BLaER1 treated with 17β-estradiol and CSF1 and Interleukin-3, amounts not matched to agents 10 nM and 100 nM (cell line): Measurements from ENCODE around the gene OBSCN.

Experiments used
- H3K27ac ChIP-seq, 11 experiments: shearing (Covaris generic); formaldehyde crosslinking; 2 replicates each; pipeline ENCODE4 v1.8.1; 2022
- H3K27me3 ChIP-seq, 11 experiments: shearing (Covaris generic); formaldehyde crosslinking; 2 replicates each; pipeline ENCODE4 v1.8.1; 2022
- H3K36me3 ChIP-seq, 11 experiments: shearing (Covaris generic); formaldehyde crosslinking; 2 replicates each; pipeline ENCODE4 v1.8.1; 2022
- H3K4me1 ChIP-seq, 10 experiments: shearing (Covaris generic); formaldehyde crosslinking; 2 replicates each; pipeline ENCODE4 v1.8.1; 2022
- H3K4me2 ChIP-seq, 11 experiments: shearing (Covaris generic); formaldehyde crosslinking; 2 replicates each; pipeline ENCODE4 v1.8.1; 2022
- H3K4me3 ChIP-seq, 10 experiments: shearing (Covaris generic); formaldehyde crosslinking; 2 replicates each; pipeline ENCODE4 v1.8.1; 2022
- H3K9ac ChIP-seq, 11 experiments: shearing (Covaris generic); formaldehyde crosslinking; 2 replicates each; pipeline ENCODE4 v1.8.1; 2022
- H3K9me3 ChIP-seq, 11 experiments: shearing (Covaris generic); formaldehyde crosslinking; replicated peaks in 1 of 11; 2 replicates each; pipeline ENCODE4 v1.8.1; 2022
- H4K20me1 ChIP-seq, 11 experiments: shearing (Covaris generic); formaldehyde crosslinking; 2 replicates each; pipeline ENCODE4 v1.8.1; 2022
- Cebpa-rat ChIP-seq, 11 experiments: shearing (Covaris generic); IDR thresholded peaks; 2 replicates each; pipeline ENCODE4 v1.8.1; 2022

Gene OBSCN

DNA sequence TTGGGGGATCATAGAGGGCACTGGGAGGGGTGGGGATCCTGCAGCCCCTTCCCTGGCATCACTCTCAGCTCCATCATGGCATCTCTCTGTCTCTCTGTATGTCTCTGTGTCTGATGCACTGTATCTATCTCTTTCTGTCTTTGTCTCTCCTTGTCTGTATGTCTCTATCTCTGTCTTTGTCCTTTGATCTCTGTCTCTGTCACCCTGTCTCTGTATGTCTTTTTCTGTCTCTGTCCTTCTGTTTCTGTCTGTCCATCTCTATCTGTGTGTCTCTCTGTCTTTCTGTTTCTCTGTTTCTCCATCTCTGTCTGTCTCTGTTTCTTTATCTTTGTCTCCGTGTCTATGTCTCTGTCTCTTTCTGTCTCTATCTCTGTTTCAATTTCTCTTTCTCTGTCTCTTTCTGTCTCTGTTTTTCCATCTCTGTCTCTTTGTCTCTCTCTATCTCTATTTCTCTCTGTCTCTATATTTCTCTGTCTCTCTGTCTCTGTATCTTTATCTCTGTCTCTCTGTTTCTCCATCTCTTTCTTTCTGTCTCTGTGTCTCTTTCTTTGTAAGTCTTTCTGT is 142.4 kb downstream of the OBSCN start:
- no peak overlapping the region for H3K4me3 ChIP-seq
- H4K20me1 ChIP-seq = peaks cover 0 to 12% (median 0%) of the 10 kb centered on the region in 11 experiments; a peak in 4 of 22 replicates
- H3K36me3 ChIP-seq = peaks cover 0 to 16% (median 0%) of the 10 kb centered on the region in 11 experiments; a peak in 2 of 22 replicates
- no peak overlapping the region for H3K9ac ChIP-seq
- peaks cover 0 to 1% (median 0%) of the 10 kb centered on the region in 11 experiments; a peak in 2 of 22 replicates for H3K9me3 ChIP-seq
- H3K4me2 ChIP-seq = no peak overlapping the region
- H3K4me1 ChIP-seq = no peaks in the 10 kb centered on the region
- TF ChIP-seq Cebpa-rat (IDR thresholded peaks at IDR 0.05) = no peak
- no peaks in the 10 kb centered on the region for H3K27me3 ChIP-seq
- no peak overlapping the region for H3K27ac ChIP-seq

- Histone ChIP-seq H4K20me1 (peaks cover 0 to 12% (median 0%) of the 10 kb centered on the region in 11 experiments; a peak in 5 of 22 replicates), H3K9ac (no peak overlapping the region), H3K27me3 (no peaks in the 10 kb centered on the region), H3K9me3 (no peaks in the 10 kb centered on the region), H3K4me3 (no peak overlapping the region), H3K4me2 (no peak overlapping the region), H3K36me3 (peaks cover 0 to 16% (median 0%) of the 10 kb centered on the region in 11 experiments; a peak in 2 of 22 replicates), H3K4me1 (no peaks in the 10 kb centered on the region), H3K27ac (no peak overlapping the region)
- TF ChIP-seq Cebpa-rat (IDR thresholded peaks at IDR 0.05) = no peak
Measured at GRCh38 chr1:228350831-228351781, 143.3 kb downstream of the OBSCN start.

GRCh38 chr1:228351850-228352249 is 144.0 kb downstream of the OBSCN start:
- Histone ChIP-seq H3K27ac (no peak overlapping the region), H3K4me3 (no peak overlapping the region), H3K36me3 (peaks cover 0 to 16% (median 0%) of the 10 kb centered on the region in 11 experiments; a peak in 2 of 22 replicates), H3K4me1 (no peaks in the 10 kb centered on the region), H3K27me3 (no peaks in the 10 kb centered on the region), H3K9me3 (no peaks in the 10 kb centered on the region), H3K9ac (no peak overlapping the region), H3K4me2 (no peak overlapping the region), H4K20me1 (peaks cover 0 to 12% (median 0%) of the 10 kb centered on the region in 11 experiments; a peak in 5 of 22 replicates)
- no peak for TF ChIP-seq Cebpa-rat (IDR thresholded peaks at IDR 0.05)

- Histone ChIP-seq H3K27ac (no peak overlapping the region), H3K36me3 (peaks cover 0 to 16% (median 0%) of the 10 kb centered on the region in 11 experiments; a peak in 2 of 22 replicates), H3K27me3 (no peaks in the 10 kb centered on the region), H4K20me1 (peaks cover 0 to 9% (median 0%) of the 10 kb centered on the region in 11 experiments; a peak in 4 of 22 replicates), H3K4me1 (no peaks in the 10 kb centered on the region; a peak in 1 of 20 replicates), H3K9ac (no peak overlapping the region; a peak in 1 of 22 replicates), H3K4me2 (no peak overlapping the region), H3K9me3 (no peaks in the 10 kb centered on the region), H3K4me3 (no peak overlapping the region)
- TF ChIP-seq Cebpa-rat (IDR thresholded peaks at IDR 0.05) = no peak
Measured at GRCh38 chr1:228352677-228353481, 145.0 kb downstream of the OBSCN start.

DNA sequence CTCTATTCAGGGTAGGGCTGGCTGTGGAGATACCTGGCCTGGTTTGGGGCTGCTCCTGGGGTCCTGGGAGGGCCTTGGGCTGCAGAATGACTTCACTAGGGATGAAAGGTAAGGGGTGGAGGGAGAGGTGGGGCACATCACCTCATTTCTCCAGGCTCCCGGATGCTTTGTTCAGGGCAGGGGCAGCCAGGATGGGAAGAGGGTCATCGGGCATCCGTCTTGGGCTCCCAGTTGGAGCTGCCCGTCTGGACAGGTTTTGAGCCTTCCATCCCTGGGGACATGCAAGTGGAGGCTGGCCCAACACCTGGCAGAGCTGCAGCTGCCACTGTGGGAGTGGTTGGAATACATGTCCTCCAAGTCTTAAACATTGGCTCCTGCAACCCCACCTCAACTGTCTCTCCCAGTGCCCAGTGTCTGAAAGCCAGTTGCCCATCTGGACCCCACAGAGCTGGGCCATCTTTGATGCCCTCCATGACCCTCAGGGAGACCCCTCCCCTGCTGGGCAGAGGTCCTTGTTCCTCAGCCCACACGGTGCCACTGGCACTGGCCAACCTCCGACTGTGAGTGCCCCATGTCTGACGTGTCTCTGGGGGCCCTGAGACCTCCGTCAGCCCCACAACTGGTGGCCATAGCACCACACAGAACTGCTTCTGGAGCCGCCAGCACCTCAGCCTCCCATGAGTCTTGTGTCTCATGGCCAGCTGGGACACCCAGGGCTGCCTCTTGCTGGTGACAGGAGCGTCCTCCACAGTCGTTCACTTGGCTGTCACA is 145.9 kb downstream of the OBSCN start:
- no peaks in the 10 kb centered on the region; a peak in 1 of 20 replicates for H3K4me1 ChIP-seq

DNA sequence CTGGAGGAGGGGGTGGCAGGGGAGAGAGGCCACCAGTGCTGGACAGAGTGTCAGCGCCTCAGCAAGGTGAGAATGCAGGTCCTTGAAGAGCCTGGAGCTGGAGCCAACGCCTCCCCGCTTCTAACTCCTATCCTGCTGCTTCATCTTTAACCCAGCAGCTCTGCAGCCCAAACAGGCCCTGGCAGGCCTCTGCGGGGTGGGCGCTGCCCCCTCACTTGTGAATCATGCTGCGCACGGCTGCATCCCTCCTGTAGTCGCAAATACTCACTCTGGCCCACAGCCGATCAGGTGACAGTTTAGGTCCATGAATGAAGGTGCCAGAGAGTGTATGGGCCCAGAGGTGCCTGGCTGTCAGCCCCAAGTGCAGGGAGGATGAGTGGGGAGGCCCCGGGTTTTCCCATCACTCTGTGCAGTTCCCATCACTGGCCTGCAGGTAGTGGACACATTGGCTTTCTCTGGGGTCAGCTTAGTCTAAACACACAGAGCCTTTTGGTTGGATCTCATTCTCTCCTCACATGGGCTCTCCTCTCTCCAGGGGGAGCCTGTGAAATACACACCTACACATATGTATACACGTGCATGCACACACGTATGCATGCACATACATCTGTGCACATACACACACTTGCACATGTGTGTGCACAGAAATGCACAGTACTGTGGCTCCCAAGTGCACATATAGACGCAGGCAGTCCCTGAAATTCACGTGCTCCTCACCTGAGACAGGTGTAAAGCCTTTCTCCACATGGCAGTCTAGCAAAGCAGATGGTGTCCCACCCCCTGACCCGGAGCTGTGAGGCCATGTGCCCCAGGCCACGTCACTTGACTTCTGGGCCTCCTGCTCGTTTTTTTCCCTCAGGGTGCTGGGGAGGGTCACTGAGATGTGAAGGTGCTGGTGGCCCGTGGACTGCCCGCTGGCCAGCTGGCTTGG is 146.8 kb downstream of the OBSCN start:
- no peak overlapping the region for H3K9ac ChIP-seq
- no peaks in the 10 kb centered on the region for H3K27me3 ChIP-seq
- H3K9me3 ChIP-seq = no peaks in the 10 kb centered on the region
- peaks cover 0 to 9% (median 0%) of the 10 kb centered on the region in 11 experiments; a peak in 4 of 22 replicates for H4K20me1 ChIP-seq
- H3K27ac ChIP-seq = no peak overlapping the region
- TF ChIP-seq Cebpa-rat (IDR thresholded peaks at IDR 0.05) = no peak
- H3K4me3 ChIP-seq = no peak overlapping the region
- peaks cover 0 to 16% (median 0%) of the 10 kb centered on the region in 11 experiments; a peak in 2 of 22 replicates for H3K36me3 ChIP-seq
- no peaks in the 10 kb centered on the region; a peak in 1 of 20 replicates for H3K4me1 ChIP-seq
- H3K4me2 ChIP-seq = no peak overlapping the region

More for the DNA sequence above, 145.9 kb downstream of the OBSCN start:
- Histone ChIP-seq H3K27ac (no peak overlapping the region), H4K20me1 (peaks cover 0 to 9% (median 0%) of the 10 kb centered on the region in 11 experiments; a peak in 4 of 22 replicates), H3K36me3 (peaks cover 0 to 16% (median 0%) of the 10 kb centered on the region in 11 experiments; a peak in 2 of 22 replicates), H3K4me3 (no peak overlapping the region), H3K9me3 (no peaks in the 10 kb centered on the region), H3K4me2 (no peak overlapping the region), H3K27me3 (no peaks in the 10 kb centered on the region), H3K9ac (no peak overlapping the region)
- TF ChIP-seq Cebpa-rat (IDR thresholded peaks at IDR 0.05) = no peak

GRCh38 chr1:228356897-228357680 is 149.2 kb downstream of the OBSCN start:
- no peak overlapping the region for H3K9ac ChIP-seq
- H4K20me1 ChIP-seq = peaks cover 0 to 20% (median 0%) of the 10 kb centered on the region in 11 experiments; a peak in 4 of 22 replicates
- H3K27me3 ChIP-seq = no peaks in the 10 kb centered on the region
- H3K36me3 ChIP-seq = peaks cover 0 to 7% (median 0%) of the 10 kb centered on the region in 11 experiments; a peak in 1 of 22 replicates
- H3K4me1 ChIP-seq = peaks cover 0 to 3% (median under 1%) of the 10 kb centered on the region in 10 experiments; a peak in 5 of 20 replicates
- no peak overlapping the region for H3K27ac ChIP-seq
- H3K9me3 ChIP-seq = no peaks in the 10 kb centered on the region
- no peak overlapping the region for H3K4me3 ChIP-seq
- H3K4me2 ChIP-seq = no peak overlapping the region
- no peak for TF ChIP-seq Cebpa-rat (IDR thresholded peaks at IDR 0.05)
